Measurements from ENCODE around the gene CETP. TPM values are rescaled to one million over a fixed set of nuclear protein-coding genes. Genes with fewer than 3 reads are reported as not detected.

The CETP gene
- total and polyA plus RNA-seq, 2 of the 13 experiments (the other 11 are each of a cell fraction or from before 2014, with no cell fraction given) = 0.31 to 9.8 TPM

DNA sequence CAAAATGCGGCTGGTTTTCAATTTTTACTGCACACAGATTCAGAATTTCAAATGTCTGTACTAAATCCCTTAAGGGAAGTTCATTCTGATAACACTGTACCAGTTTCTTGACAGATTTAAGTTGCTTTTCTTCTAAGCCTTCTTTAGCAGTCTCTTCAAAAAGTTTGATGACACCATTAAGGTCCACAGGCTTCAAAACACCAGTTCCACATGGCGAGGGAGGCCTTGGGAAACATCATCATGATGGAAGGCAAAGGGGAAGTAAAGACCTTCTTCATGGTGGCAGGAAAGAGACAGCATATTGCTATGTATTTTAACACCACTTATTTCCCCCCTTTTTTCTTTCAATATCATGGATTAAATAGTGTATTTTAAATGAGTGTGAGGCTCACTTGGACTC, 52.2 kb downstream of the CETP start:
- TF ChIP-seq, protein P1, sequence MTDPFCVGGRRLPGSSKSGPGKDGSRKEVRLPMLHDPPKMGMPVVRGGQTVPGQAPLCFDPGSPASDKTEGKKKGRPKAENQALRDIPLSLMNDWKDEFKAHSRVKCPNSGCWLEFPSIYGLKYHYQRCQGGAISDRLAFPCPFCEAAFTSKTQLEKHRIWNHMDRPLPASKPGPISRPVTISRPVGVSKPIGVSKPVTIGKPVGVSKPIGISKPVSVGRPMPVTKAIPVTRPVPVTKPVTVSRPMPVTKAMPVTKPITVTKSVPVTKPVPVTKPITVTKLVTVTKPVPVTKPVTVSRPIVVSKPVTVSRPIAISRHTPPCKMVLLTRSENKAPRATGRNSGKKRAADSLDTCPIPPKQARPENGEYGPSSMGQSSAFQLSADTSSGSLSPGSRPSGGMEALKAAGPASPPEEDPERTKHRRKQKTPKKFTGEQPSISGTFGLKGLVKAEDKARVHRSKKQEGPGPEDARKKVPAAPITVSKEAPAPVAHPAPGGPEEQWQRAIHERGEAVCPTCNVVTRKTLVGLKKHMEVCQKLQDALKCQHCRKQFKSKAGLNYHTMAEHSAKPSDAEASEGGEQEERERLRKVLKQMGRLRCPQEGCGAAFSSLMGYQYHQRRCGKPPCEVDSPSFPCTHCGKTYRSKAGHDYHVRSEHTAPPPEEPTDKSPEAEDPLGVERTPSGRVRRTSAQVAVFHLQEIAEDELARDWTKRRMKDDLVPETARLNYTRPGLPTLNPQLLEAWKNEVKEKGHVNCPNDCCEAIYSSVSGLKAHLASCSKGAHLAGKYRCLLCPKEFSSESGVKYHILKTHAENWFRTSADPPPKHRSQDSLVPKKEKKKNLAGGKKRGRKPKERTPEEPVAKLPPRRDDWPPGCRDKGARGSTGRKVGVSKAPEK (CRISPR knock-in tag; IDR thresholded peaks at IDR 0.05; ENCODE audit: borderline replicate concordance) = no peak
- CTCF ChIA-PET (ENCODE audit: low intra/inter-chr PET ratio, low total read pairs) = no interaction called here

DNA sequence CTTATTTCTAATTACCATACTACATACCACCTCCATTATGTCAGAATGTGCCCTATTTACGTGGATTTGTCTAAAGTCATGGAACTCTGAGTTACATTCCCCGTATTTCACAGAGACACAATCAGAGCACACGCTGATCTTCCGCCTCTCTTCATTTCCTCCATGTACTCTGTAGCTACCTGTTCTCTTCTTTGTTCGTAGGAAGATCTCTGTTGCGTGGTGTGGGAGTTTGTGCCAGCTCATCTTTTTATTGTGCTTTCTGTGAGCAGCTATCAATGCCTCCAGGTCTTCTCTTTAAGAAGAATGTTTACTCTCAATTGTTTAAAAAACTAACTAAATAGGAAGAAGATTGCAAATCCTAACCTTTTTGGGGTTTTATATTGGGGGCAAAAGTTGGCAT, 54.6 kb downstream of the CETP start:
- ATAC-seq (no peak), DNase-seq (ENCODE audit: low spot score) (no peak), FAIRE-seq (no peak)
- no peaks in the 10 kb centered on the region for H3K79me2 ChIP-seq (ENCODE audit: insufficient read depth, low read length)
- POLR2A ChIA-PET = no interaction called here
- H3K36me3 ChIP-seq (replicated peaks in 1 of 2; ENCODE audit: control insufficient read depth in 1 of 2, insufficient read depth in 2 of 2, low read length in 2 of 2) = no peaks in the 10 kb centered on the region
- H3K9me3 ChIP-seq (ENCODE audit: low read length) = no peaks in the 10 kb centered on the region
- H3K27ac ChIP-seq (ENCODE audit: extremely low read length, insufficient read depth, low read length) = no peak overlapping the region
- no peak overlapping the region for H3K9ac ChIP-seq (ENCODE audit: insufficient read depth, low read depth, low read length)
- no peak overlapping the region for H3K4me3 ChIP-seq (replicated peaks in 1 of 3; ENCODE audit: insufficient read depth in 1 of 3, low read depth in 2 of 3, low read length in 3 of 3)
- no peaks in the 10 kb centered on the region for H3K27me3 ChIP-seq (ENCODE audit: control insufficient read depth in 1 of 2, insufficient read depth in 2 of 2, low read length in 2 of 2)
- CTCF ChIA-PET (ENCODE audit: low intra/inter-chr PET ratio, low total read pairs) = no interaction called here
- H2AFZ ChIP-seq (ENCODE audit: low read length) = no peak overlapping the region
- intact Hi-C loops (cut with micrococcal nuclease; ENCODE audit: unreplicated experiment) (no loop called here), in situ Hi-C loops (cut with HindIII; ENCODE audit: extremely low pct_ligation_motif_present, low pct_unique_long_range_greater_than_20kb) (no loop called here)
- 70% methylated on average over 6 of the region's 6 CpGs for WGBS (ENCODE audit: low lambda C conversion rate)
- H3K4me2 ChIP-seq (ENCODE audit: low read depth, low read length) = no peak overlapping the region
- TF ChIP-seq, protein P2, sequence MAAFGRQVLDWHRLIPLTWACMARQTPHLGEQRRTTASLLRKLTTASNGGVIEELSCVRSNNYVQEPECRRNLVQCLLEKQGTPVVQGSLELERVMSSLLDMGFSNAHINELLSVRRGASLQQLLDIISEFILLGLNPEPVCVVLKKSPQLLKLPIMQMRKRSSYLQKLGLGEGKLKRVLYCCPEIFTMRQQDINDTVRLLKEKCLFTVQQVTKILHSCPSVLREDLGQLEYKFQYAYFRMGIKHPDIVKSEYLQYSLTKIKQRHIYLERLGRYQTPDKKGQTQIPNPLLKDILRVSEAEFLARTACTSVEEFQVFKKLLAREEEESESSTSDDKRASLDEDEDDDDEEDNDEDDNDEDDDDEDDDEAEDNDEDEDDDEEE (CRISPR knock-in tag; IDR thresholded peaks at IDR 0.05) = no peak
- TF ChIP-seq ZNF3 (CRISPR knock-in tag; IDR thresholded peaks at IDR 0.05) (no peak), YEATS4 (CRISPR knock-in tag; IDR thresholded peaks at IDR 0.05; ENCODE audit: borderline replicate concordance) (no peak), ZNF547 (CRISPR knock-in tag; IDR thresholded peaks at IDR 0.05) (no peak), KDM6A (CRISPR knock-in tag; IDR thresholded peaks at IDR 0.05; ENCODE audit: low read depth) (no peak), NAIF1 (CRISPR knock-in tag; IDR thresholded peaks at IDR 0.05; ENCODE audit: borderline replicate concordance) (no peak), TOPORS (CRISPR knock-in tag; IDR thresholded peaks at IDR 0.05) (no peak)
- no TSS peak for BruUV-seq (replicated peaks)
- no peaks in the 10 kb centered on the region for H4K20me1 ChIP-seq (ENCODE audit: insufficient read depth, low read length)
- H3K4me1 ChIP-seq (ENCODE audit: insufficient read depth, low read length) = peaks cover 15% of the 10 kb centered on the region

More for the DNA sequence above, 52.2 kb downstream of the CETP start:
- FAIRE-seq = peak; percentile 26
- in situ Hi-C loops (cut with HindIII; ENCODE audit: extremely low pct_ligation_motif_present, low pct_unique_long_range_greater_than_20kb) (no loop called here), intact Hi-C loops (cut with micrococcal nuclease; ENCODE audit: unreplicated experiment) (no loop called here)
- WGBS (ENCODE audit: low lambda C conversion rate) = 81% methylated on average over 2 of the region's 2 CpGs
- DNase-seq (ENCODE audit: low spot score) = no peak
- ATAC-seq = no peak
- Histone ChIP-seq H3K4me2 (ENCODE audit: low read depth, low read length) (no peak overlapping the region), H3K9me3 (ENCODE audit: low read length) (no peaks in the 10 kb centered on the region), H3K27ac (ENCODE audit: extremely low read length, insufficient read depth, low read length) (no peak overlapping the region), H2AFZ (ENCODE audit: low read length) (no peak overlapping the region), H3K27me3 (ENCODE audit: control insufficient read depth in 1 of 2, insufficient read depth in 2 of 2, low read length in 2 of 2) (no peaks in the 10 kb centered on the region), H3K4me3 (replicated peaks in 1 of 3; ENCODE audit: insufficient read depth in 1 of 3, low read depth in 2 of 3, low read length in 3 of 3) (no peak overlapping the region), H4K20me1 (ENCODE audit: insufficient read depth, low read length) (no peaks in the 10 kb centered on the region), H3K9ac (ENCODE audit: insufficient read depth, low read depth, low read length) (no peak overlapping the region), H3K36me3 (replicated peaks in 1 of 2; ENCODE audit: control insufficient read depth in 1 of 2, insufficient read depth in 2 of 2, low read length in 2 of 2) (no peaks in the 10 kb centered on the region), H3K79me2 (ENCODE audit: insufficient read depth, low read length) (no peaks in the 10 kb centered on the region), H3K4me1 (ENCODE audit: insufficient read depth, low read length) (no peaks in the 10 kb centered on the region)
- POLR2A ChIA-PET = no interaction called here
- BruUV-seq (replicated peaks) = no TSS peak
